GM23248 (cell line): ENCODE data around the gene SYTL2.

Experiments used
- EZH2 ChIP-seq: fragments of 200-600 bp; sonication (generic); IDR thresholded peaks from 2 replicates; pipeline ENCODE4 v1.6.1; 2018; ENCODE audit warnings: antibody characterized with exemption, mild to moderate bottlenecking; ENCODE audit not compliant: insufficient read depth, poor library complexity, severe bottlenecking
- EZH2phosphoT487 ChIP-seq: fragments of 200-600 bp; sonication (generic); IDR thresholded peaks from 2 replicates; pipeline ENCODE4 v1.6.1; 2018; ENCODE audit warnings: antibody characterized with exemption, moderate library complexity, mild to moderate bottlenecking, low read depth; ENCODE audit not compliant: insufficient read depth

DNA sequence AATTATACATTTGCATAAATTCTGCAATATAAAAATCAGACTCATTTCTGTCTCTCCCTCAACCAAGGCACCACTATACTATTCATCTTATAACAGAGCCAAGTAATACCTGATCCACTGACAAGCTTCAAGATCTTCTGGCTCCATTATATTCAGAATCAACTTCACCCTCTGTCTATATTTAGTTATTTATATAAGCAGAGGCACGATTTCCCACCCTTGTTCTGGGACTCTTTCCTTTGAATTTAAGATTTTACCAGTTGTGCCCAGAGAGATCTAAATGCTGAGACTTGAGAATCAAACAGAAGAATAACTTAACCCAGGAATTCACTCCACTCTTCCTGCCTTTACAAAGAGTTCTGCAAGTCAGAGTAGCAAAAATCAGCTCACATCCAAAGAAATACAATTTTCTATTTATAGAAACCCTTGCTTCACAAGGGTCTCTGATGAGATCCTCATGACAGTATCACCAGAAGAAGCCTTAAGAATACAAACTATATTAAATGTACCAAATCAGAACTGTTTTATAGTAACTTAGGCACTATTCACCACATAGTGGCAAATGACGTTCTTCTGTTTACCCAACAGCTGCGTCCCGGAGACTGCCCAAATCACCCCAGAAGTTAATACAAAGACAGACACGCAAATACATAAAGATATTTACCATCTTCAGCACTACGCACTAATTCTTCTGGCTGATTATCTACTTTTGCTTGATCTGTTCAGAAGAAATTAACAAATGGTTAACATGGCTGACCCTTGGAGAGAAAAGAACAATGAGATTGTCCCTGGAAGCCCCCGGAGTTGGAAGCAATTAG is 92.6 kb downstream of the SYTL2 start:
- TF ChIP-seq EZH2phosphoT487 (no peak), EZH2 (no peak)
